ENCODE results near the gene RNF175. TPM values are rescaled to one million over a fixed set of nuclear protein-coding genes. Genes with fewer than 3 reads are reported as not detected.

RNF175 gene
- total RNA-seq, 1 experiment from 2014 or later = 5.4 TPM

GRCh38 chr4:153776601-153777000 lies 16.8 kb upstream of the RNF175 start:
- Mint-ChIP-seq H3K9me3 (peaks cover 13% of the 10 kb centered on the region), H3K4me3 (no peak overlapping the region), H3K27ac (no peak overlapping the region), H3K4me1 (peaks cover 43% of the 10 kb centered on the region), H3K36me3 (peaks cover 31% of the 10 kb centered on the region), H3K27me3 (ENCODE audit: low read depth) (no peaks in the 10 kb centered on the region)
- ChIA-PET POLR2A (no interaction called here), CTCF (interaction anchor here (1.1 to 1.7 kb wide), 3 partner anchors 10 to 242 kb away, joined by 4 to 12 read pairs (median 5); no protein-coding TSS in a partner anchor)
- DNase-seq (ENCODE audit: low spot score) (no peak), ATAC-seq (no peak)
- TF ChIP-seq ZNF317 (CRISPR knock-in tag; IDR thresholded peaks at IDR 0.05; ENCODE audit: borderline replicate concordance, low read depth) (peak; percentile 62; the same call in 1 of the 2 replicates), JAZF1 (CRISPR knock-in tag; IDR thresholded peaks at IDR 0.05) (no peak), KAT7 (CRISPR knock-in tag; IDR thresholded peaks at IDR 0.05; ENCODE audit: borderline replicate concordance) (no peak)

GRCh38 chr4:153773236-153773690 lies 13.4 kb upstream of the RNF175 start:
- ATAC-seq = peak; percentile 99
- peak overlapping the region; percentile 32; the same call in 1 of the 2 replicates for H3K27ac Mint-ChIP-seq
- H3K4me1 Mint-ChIP-seq = peaks cover 28% of the 10 kb centered on the region
- no peak overlapping the region for H3K4me3 Mint-ChIP-seq
- peaks cover 21% of the 10 kb centered on the region for H3K36me3 Mint-ChIP-seq
- peak; percentile 68 for DNase-seq (ENCODE audit: low spot score)
- H3K9me3 Mint-ChIP-seq = peaks cover 21% of the 10 kb centered on the region
- TF ChIP-seq MYBL2 (CRISPR knock-in tag; IDR thresholded peaks at IDR 0.05) = no peak
- TF ChIP-seq SP1 (CRISPR knock-in tag; conservative IDR thresholded peaks at IDR 0.05) = 0 out of 2 replicates have a peak, but pooled peaks have one; percentile 39
- CTCF ChIA-PET = interaction anchor here (1.3 to 1.6 kb wide), 3 partner anchors 8 to 733 kb away, joined by 3 to 6 read pairs (median 4); no protein-coding TSS in a partner anchor
- POLR2A ChIA-PET = no interaction called here
- no peaks in the 10 kb centered on the region for H3K27me3 Mint-ChIP-seq (ENCODE audit: low read depth)

GRCh38 chr4:153771046-153771445 lies 11.2 kb upstream of the RNF175 start:
- H3K4me3 Mint-ChIP-seq = no peak overlapping the region
- H3K27ac Mint-ChIP-seq = no peak overlapping the region
- peaks cover 20% of the 10 kb centered on the region for H3K9me3 Mint-ChIP-seq
- POLR2A ChIA-PET = no interaction called here
- DNase-seq (ENCODE audit: low spot score) (no peak), ATAC-seq (no peak)
- TF ChIP-seq FOXK1 (CRISPR knock-in tag; IDR thresholded peaks at IDR 0.05) = no peak
- no peak for TF ChIP-seq TCF7 (CRISPR knock-in tag; IDR thresholded peaks at IDR 0.05; ENCODE audit: low read depth)
- no peak for TF ChIP-seq ESRRA (CRISPR knock-in tag; IDR thresholded peaks at IDR 0.05; ENCODE audit: borderline replicate concordance)
- no peak for TF ChIP-seq SMAD4 (CRISPR knock-in tag; IDR thresholded peaks at IDR 0.05)
- H3K36me3 Mint-ChIP-seq = peaks cover 15% of the 10 kb centered on the region
- CTCF ChIA-PET = interaction anchor here (1.2 kb wide), 1 partner anchor 22 kb away, joined by 3 read pairs; no protein-coding TSS in a partner anchor
- H3K27me3 Mint-ChIP-seq (ENCODE audit: low read depth) = no peaks in the 10 kb centered on the region
- H3K4me1 Mint-ChIP-seq = peaks cover 21% of the 10 kb centered on the region

- peaks cover 14% of the 10 kb centered on the region for H3K36me3 Mint-ChIP-seq
- POLR2A ChIA-PET = no interaction called here
- H3K9me3 Mint-ChIP-seq = peaks cover 18% of the 10 kb centered on the region
- TF ChIP-seq NFYB (CRISPR knock-in tag; conservative IDR thresholded peaks at IDR 0.05; ENCODE audit: low read depth) (no peak), ATF1 (CRISPR knock-in tag; IDR thresholded peaks at IDR 0.05) (no peak), GABPB1 (CRISPR knock-in tag; IDR thresholded peaks at IDR 0.05) (no peak), ESRRA (CRISPR knock-in tag; IDR thresholded peaks at IDR 0.05; ENCODE audit: borderline replicate concordance) (no peak), GTF2I (CRISPR knock-in tag; conservative IDR thresholded peaks at IDR 0.05) (no peak), ZBTB21 (CRISPR knock-in tag; IDR thresholded peaks at IDR 0.05; ENCODE audit: borderline replicate concordance) (no peak), IRF2 (CRISPR knock-in tag; IDR thresholded peaks at IDR 0.05; ENCODE audit: borderline replicate concordance, low read depth) (no peak), ZMAT4 (CRISPR knock-in tag; IDR thresholded peaks at IDR 0.05) (no peak), ZNF317 (CRISPR knock-in tag; IDR thresholded peaks at IDR 0.05; ENCODE audit: borderline replicate concordance, low read depth) (no peak), ZNF121 (CRISPR knock-in tag; IDR thresholded peaks at IDR 0.05) (no peak), GRHL2 (CRISPR knock-in tag; IDR thresholded peaks at IDR 0.05; ENCODE audit: insufficient replicate concordance, severe bottlenecking) (no peak), TEAD1 (CRISPR knock-in tag; IDR thresholded peaks at IDR 0.05) (no peak), NFE2L1 (CRISPR knock-in tag; IDR thresholded peaks at IDR 0.05) (no peak), FOXK1 (CRISPR knock-in tag; IDR thresholded peaks at IDR 0.05) (no peak)
- TF ChIP-seq, protein P1, sequence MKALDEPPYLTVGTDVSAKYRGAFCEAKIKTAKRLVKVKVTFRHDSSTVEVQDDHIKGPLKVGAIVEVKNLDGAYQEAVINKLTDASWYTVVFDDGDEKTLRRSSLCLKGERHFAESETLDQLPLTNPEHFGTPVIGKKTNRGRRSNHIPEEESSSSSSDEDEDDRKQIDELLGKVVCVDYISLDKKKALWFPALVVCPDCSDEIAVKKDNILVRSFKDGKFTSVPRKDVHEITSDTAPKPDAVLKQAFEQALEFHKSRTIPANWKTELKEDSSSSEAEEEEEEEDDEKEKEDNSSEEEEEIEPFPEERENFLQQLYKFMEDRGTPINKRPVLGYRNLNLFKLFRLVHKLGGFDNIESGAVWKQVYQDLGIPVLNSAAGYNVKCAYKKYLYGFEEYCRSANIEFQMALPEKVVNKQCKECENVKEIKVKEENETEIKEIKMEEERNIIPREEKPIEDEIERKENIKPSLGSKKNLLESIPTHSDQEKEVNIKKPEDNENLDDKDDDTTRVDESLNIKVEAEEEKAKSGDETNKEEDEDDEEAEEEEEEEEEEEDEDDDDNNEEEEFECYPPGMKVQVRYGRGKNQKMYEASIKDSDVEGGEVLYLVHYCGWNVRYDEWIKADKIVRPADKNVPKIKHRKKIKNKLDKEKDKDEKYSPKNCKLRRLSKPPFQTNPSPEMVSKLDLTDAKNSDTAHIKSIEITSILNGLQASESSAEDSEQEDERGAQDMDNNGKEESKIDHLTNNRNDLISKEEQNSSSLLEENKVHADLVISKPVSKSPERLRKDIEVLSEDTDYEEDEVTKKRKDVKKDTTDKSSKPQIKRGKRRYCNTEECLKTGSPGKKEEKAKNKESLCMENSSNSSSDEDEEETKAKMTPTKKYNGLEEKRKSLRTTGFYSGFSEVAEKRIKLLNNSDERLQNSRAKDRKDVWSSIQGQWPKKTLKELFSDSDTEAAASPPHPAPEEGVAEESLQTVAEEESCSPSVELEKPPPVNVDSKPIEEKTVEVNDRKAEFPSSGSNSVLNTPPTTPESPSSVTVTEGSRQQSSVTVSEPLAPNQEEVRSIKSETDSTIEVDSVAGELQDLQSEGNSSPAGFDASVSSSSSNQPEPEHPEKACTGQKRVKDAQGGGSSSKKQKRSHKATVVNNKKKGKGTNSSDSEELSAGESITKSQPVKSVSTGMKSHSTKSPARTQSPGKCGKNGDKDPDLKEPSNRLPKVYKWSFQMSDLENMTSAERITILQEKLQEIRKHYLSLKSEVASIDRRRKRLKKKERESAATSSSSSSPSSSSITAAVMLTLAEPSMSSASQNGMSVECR (CRISPR knock-in tag; IDR thresholded peaks at IDR 0.05; ENCODE audit: borderline replicate concordance) = no peak
- TF ChIP-seq, protein P2, sequence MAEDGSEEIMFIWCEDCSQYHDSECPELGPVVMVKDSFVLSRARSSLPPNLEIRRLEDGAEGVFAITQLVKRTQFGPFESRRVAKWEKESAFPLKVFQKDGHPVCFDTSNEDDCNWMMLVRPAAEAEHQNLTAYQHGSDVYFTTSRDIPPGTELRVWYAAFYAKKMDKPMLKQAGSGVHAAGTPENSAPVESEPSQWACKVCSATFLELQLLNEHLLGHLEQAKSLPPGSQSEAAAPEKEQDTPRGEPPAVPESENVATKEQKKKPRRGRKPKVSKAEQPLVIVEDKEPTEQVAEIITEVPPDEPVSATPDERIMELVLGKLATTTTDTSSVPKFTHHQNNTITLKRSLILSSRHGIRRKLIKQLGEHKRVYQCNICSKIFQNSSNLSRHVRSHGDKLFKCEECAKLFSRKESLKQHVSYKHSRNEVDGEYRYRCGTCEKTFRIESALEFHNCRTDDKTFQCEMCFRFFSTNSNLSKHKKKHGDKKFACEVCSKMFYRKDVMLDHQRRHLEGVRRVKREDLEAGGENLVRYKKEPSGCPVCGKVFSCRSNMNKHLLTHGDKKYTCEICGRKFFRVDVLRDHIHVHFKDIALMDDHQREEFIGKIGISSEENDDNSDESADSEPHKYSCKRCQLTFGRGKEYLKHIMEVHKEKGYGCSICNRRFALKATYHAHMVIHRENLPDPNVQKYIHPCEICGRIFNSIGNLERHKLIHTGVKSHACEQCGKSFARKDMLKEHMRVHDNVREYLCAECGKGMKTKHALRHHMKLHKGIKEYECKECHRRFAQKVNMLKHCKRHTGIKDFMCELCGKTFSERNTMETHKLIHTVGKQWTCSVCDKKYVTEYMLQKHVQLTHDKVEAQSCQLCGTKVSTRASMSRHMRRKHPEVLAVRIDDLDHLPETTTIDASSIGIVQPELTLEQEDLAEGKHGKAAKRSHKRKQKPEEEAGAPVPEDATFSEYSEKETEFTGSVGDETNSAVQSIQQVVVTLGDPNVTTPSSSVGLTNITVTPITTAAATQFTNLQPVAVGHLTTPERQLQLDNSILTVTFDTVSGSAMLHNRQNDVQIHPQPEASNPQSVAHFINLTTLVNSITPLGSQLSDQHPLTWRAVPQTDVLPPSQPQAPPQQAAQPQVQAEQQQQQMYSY (CRISPR knock-in tag; IDR thresholded peaks at IDR 0.05) = no peak
These were observed 6.9 kb upstream of the RNF175 start for GRCh38 chr4:153766758-153767157.

More at GRCh38 chr4:153766758-153767157, 6.9 kb upstream of the RNF175 start:
- ATAC-seq (no peak), DNase-seq (ENCODE audit: low spot score) (no peak)
- Mint-ChIP-seq H3K4me1 (peaks cover 22% of the 10 kb centered on the region), H3K4me3 (no peak overlapping the region), H3K27ac (no peak overlapping the region), H3K27me3 (ENCODE audit: low read depth) (no peaks in the 10 kb centered on the region)
- CTCF ChIA-PET = no interaction called here
